T-cell (primary cell): ENCODE data around the gene SMIM22. TPM values are rescaled to one million over a fixed set of nuclear protein-coding genes. Genes with fewer than 3 reads are reported as not detected.

Experiments used
- ATAC-seq, 4 experiments: fragments of 200-7000 bp in 3 of 4; fragments of 150-1000 bp in 1 of 4; cut with Tn5 transposase; replicated peaks in 1 of 4; 1 replicate in 3 of 4; 2 replicates in 1 of 4; pipeline ENCODE4 v1.10.0; 2021; ENCODE audit warnings: moderate library complexity in 3 of 4, mild to moderate bottlenecking in 2 of 4, moderate number of reproducible peaks in 1 of 4
- CTCF ChIA-PET, 2 donors: fragments of 300-600 bp; sonication (Branson Sonifier 250); formaldehyde crosslinking; loops; one replicate each; lab custom pipeline; 2022; ENCODE audit warnings: antibody characterized with exemption in 2 of 2; lab: Charles Lee
- POLR2A ChIA-PET, 2 donors: fragments of 300-600 bp; sonication (Branson Sonifier 250); formaldehyde crosslinking; loops; one replicate each; lab custom pipeline; 2022; ENCODE audit warnings: antibody characterized with exemption in 2 of 2; lab: Charles Lee
- DNase-seq, 35 experiments: peaks; one replicate each; pipeline versions ENCODE4 v3.0.0 to v3.0.0-alpha.2; 2013 to 2023
- H3K27ac ChIP-seq: one replicate; pipeline ENCODE4 v1.5.1; 2013; ENCODE audit warnings: low read length
- H3K27me3 ChIP-seq, 2 experiments: replicated peaks in 1 of 2; 1 replicate in 1 of 2; 2 replicates in 1 of 2; pipeline versions ENCODE4 v1.6.1 to v1.7.0; 2013; ENCODE audit warnings: low read length in 1 of 2, mixed read lengths in 1 of 2; ENCODE audit not compliant: control insufficient read depth in 2 of 2, insufficient read depth in 2 of 2; ENCODE audit errors: extremely low read depth in 1 of 2
- H3K36me3 ChIP-seq, 2 donors: 1 replicate in 1 of 2; 2 replicates in 1 of 2; pipeline versions ENCODE4 v1.6.1 to v1.7.0; 2013; ENCODE audit warnings: low read length in 1 of 2; ENCODE audit not compliant: control insufficient read depth in 2 of 2, insufficient read depth in 1 of 2; ENCODE audit errors: extremely low read depth in 1 of 2
- H3K4me1 ChIP-seq, 2 experiments: 1 replicate in 1 of 2; 2 replicates in 1 of 2; pipeline versions ENCODE4 v1.6.1 to v1.7.0; 2013; ENCODE audit warnings: low read length in 2 of 2, mixed read lengths in 1 of 2; ENCODE audit not compliant: insufficient read depth in 2 of 2, control insufficient read depth in 1 of 2; ENCODE audit errors: extremely low read depth in 1 of 2
- H3K4me3 ChIP-seq, 2 donors: 1 replicate in 1 of 2; 2 replicates in 1 of 2; pipeline versions ENCODE4 v1.5.1 to v1.7.0; 2013; ENCODE audit warnings: mild to moderate bottlenecking in 2 of 2, low read length in 1 of 2, moderate library complexity in 1 of 2; ENCODE audit not compliant: control insufficient read depth in 1 of 2; ENCODE audit errors: extremely low read depth in 1 of 2
- H3K9me3 ChIP-seq: 2 replicates; pipeline ENCODE4 v1.7.0; 2013
- H3K27ac Mint-ChIP-seq, 2 donors: one replicate each; pipeline ENCODE4 v1.8.0; 2020 to 2021; ENCODE audit warnings: mild to moderate bottlenecking in 2 of 2, mixed read lengths in 2 of 2
- H3K27me3 Mint-ChIP-seq, 2 donors: one replicate each; pipeline ENCODE4 v1.8.0; 2021 to 2022; ENCODE audit warnings: mixed read lengths in 2 of 2
- H3K36me3 Mint-ChIP-seq: one replicate; pipeline ENCODE4 v1.8.0; 2021; ENCODE audit warnings: mixed read lengths
- H3K4me1 Mint-ChIP-seq, 3 donors: one replicate each; pipeline ENCODE4 v1.8.0; 2020 to 2022; ENCODE audit warnings: mixed read lengths in 3 of 3, mild to moderate bottlenecking in 1 of 3
- H3K4me3 Mint-ChIP-seq, 3 donors: one replicate each; pipeline ENCODE4 v1.8.0; 2020 to 2022; ENCODE audit warnings: mild to moderate bottlenecking in 3 of 3, mixed read lengths in 3 of 3, moderate library complexity in 3 of 3
- H3K9me3 Mint-ChIP-seq, 3 donors: one replicate each; pipeline ENCODE4 v1.8.0; 2020 to 2022; ENCODE audit warnings: mixed read lengths in 3 of 3
- WGBS: methylation state at CpG from one replicate; pipeline ENCODE4 v1.1.5; 2013; ENCODE audit warnings: missing lambda C conversion rate; ENCODE audit not compliant: insufficient coverage; 5-methylcytosine and 5-hydroxymethylcytosine counted together
- total RNA-seq, 35 experiments: library from RNA in 6 of 35; stranded (reverse) in 6 of 35; fragments of 120-200 nt in 1 of 35; gene quantifications; one replicate each; pipeline versions ENCODE4 v1.2.1 to v1.2.4 and lab custom pipeline; 2013 to 2026

SMIM22 gene, protein sequence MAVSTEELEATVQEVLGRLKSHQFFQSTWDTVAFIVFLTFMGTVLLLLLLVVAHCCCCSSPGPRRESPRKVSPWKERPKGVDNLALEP
- not detected for total RNA-seq
- total RNA-seq (2013), result not detected
- 0 to 0.13 (median 0) reads per million in 29 experiments for total RNA-seq (lab: John Stamatoyannopoulos, UW)

DNA sequence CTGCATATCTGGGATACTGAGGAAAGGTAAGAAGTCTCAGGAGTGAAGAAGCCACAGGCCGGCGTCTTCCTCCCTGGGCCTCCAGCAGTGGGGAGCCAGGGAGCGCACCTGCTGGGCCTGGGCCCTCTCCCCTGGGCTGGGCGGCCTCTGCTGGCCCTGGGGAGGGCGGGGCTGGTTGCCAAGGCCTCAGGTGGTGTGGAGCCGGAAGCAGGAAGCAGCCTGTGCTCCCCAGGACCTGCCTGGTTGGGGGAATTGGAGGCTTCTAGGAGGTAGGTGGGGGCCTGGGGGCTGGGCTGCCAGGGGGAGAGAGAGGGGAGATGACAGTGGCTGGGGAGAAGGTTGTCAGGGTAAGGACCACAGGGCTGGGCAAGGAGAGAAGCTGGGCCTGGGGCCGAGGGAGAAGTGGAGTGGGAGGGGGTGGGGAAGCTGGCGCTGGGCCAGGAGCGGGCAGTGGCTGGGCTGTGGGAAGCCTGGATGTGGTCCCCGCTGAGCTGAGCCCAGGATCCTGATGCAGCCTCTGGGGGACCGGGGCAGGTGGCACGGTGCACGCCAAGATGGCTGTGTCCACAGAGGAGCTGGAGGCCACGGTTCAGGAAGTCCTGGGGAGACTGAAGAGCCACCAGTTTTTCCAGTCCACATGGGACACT, at the start of gene SMIM22:
SMIM22 (plus strand) TSS at position 189 of the 647 bp plus-strand sequence; CDS start at position 555, 366 bp downstream.
- Histone ChIP-seq H3K9me3 (no peaks in the 10 kb centered on the region), H3K27ac (no peak within 1 kb of the TSS), H3K4me1 (peaks cover 0 to under 1% of the 10 kb centered on the region in 2 experiments), H3K4me3 (no peak within 1 kb of the TSS), H3K36me3 (peaks cover 0 to 3% of the 10 kb centered on the region in 2 donors), H3K27me3 (peaks cover 0 to under 1% of the 10 kb centered on the region in 2 experiments)
- Mint-ChIP-seq H3K9me3 (no peaks in the 10 kb centered on the region), H3K36me3 (no peaks in the 10 kb centered on the region), H3K4me3 (no peak within 1 kb of the TSS), H3K4me1 (peaks cover under 1% of the 10 kb centered on the region in 3 donors), H3K27me3 (no peaks in the 10 kb centered on the region), H3K27ac (no peak within 1 kb of the TSS)
- DNase-seq (no peak), ATAC-seq (no peak)
- CTCF ChIA-PET, result no interaction called here
- POLR2A ChIA-PET, result interaction anchor here in 1 of 2 donors (0.5 kb wide), 1 partner anchor 47 kb away, joined by 3 read pairs; no protein-coding TSS in a partner anchor
- 88% methylated on average over 13 of the region's 14 CpGs for WGBS

DNA sequence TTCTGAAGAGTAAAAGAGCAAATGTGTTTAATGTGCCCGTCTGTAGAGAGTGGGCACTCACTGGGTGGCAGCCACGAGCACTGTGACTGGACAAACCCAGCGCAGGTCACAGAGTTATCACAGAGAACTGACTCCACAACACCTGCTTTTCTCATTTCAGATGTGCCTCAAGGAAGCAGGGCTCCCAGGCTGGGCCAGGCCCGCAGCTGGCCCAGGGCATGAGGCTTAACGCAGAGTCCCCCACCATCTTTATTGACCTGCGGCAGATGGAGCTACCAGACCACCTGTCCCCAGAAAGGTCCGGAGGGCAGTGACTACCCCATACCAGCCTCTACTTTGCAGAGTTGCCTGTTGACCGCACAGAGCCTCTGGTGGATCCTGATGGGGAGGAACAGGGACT, 49.0 kb upstream of the SMIM22 start:
- Mint-ChIP-seq H3K4me3 (no peak overlapping the region), H3K36me3 (peaks cover 3% of the 10 kb centered on the region), H3K27me3 (no peaks in the 10 kb centered on the region), H3K27ac (no peak overlapping the region), H3K4me1 (peaks cover 21 to 29% (median 26%) of the 10 kb centered on the region in 3 donors), H3K9me3 (no peaks in the 10 kb centered on the region)
- 94% methylated on average over 3 of the region's 8 CpGs for WGBS
- no peak overlapping the region for H3K27ac ChIP-seq
- CTCF ChIA-PET, result no interaction called here
- POLR2A ChIA-PET, result interaction anchor here in 1 of 2 donors (1.5 kb wide), 1 partner anchor 12 kb away, joined by 3 read pairs; the partner anchor contains the start of gene DNAAF8
- ATAC-seq (no peak), DNase-seq (no peak)
- H3K4me1 ChIP-seq, result peaks cover 0 to 33% of the 10 kb centered on the region in 2 experiments
- H3K36me3 ChIP-seq, result peaks cover 5 to 9% of the 10 kb centered on the region in 2 donors
- peaks cover 0 to 6% of the 10 kb centered on the region in 2 experiments for H3K27me3 ChIP-seq
- no peak overlapping the region for H3K4me3 ChIP-seq
- no peaks in the 10 kb centered on the region for H3K9me3 ChIP-seq

DNA sequence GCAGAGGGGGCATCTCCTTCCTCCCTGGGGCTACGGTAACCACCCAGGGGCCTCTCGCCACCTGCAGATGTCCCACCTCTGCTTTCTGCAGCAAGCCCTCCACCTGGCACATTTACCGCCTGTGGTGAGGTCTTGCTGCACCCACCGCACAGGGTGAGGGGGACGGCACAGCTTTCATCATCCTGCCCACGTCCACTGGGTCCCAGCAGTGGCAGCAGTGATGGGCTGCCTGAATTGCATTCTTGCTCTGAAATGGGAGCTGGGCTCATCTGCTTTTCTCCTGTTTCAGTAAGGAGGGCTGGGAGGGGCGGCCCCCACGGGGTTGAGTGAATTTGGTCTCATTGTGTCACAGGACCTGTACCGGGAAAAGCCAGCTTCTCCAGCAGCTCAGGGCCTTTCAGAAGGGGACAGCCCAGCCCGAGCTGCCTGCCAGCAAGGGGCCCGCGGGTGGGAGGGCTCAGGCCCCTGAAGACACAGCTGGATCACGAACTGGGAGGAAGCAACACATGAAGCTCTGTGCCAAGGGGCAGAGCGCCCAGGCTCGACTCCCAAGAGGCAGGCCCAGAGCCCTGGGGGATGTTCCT, 48.1 kb upstream of the SMIM22 start:
- peak overlapping the region in 1 of 2 donors; percentile 34 for H3K27ac Mint-ChIP-seq
- H3K27ac ChIP-seq, result peak overlapping the region; percentile 41
- peaks cover 8% of the 10 kb centered on the region for H3K36me3 Mint-ChIP-seq
- ChIA-PET POLR2A (interaction anchor here (0.6 to 1.5 kb wide), 2 partner anchors 12 to 13 kb away, joined by 3 read pairs; partner anchors contain the start of genes DNAAF8 (in 2 of the 2) and ANKS3 (in 1 of the 2)), CTCF (no interaction called here)
- DNase-seq (no peak), ATAC-seq (peak in 3 of 4 experiments; percentile 16 to 32 (median 18))
- H3K27me3 Mint-ChIP-seq, result no peaks in the 10 kb centered on the region
- WGBS, result 62% methylated on average over 15 of the region's 15 CpGs
- no peak overlapping the region for H3K4me3 ChIP-seq
- H3K27me3 ChIP-seq, result peaks cover 0 to 6% of the 10 kb centered on the region in 2 experiments
- H3K4me3 Mint-ChIP-seq, result peak overlapping the region in 1 of 3 donors; percentile 79
- peaks cover 6 to 17% of the 10 kb centered on the region in 2 donors for H3K36me3 ChIP-seq
- H3K9me3 ChIP-seq, result no peaks in the 10 kb centered on the region
- H3K9me3 Mint-ChIP-seq, result no peaks in the 10 kb centered on the region
- H3K4me1 ChIP-seq, result peaks cover 0 to 33% of the 10 kb centered on the region in 2 experiments
- H3K4me1 Mint-ChIP-seq, result peaks cover 21 to 29% (median 26%) of the 10 kb centered on the region in 3 donors

DNA sequence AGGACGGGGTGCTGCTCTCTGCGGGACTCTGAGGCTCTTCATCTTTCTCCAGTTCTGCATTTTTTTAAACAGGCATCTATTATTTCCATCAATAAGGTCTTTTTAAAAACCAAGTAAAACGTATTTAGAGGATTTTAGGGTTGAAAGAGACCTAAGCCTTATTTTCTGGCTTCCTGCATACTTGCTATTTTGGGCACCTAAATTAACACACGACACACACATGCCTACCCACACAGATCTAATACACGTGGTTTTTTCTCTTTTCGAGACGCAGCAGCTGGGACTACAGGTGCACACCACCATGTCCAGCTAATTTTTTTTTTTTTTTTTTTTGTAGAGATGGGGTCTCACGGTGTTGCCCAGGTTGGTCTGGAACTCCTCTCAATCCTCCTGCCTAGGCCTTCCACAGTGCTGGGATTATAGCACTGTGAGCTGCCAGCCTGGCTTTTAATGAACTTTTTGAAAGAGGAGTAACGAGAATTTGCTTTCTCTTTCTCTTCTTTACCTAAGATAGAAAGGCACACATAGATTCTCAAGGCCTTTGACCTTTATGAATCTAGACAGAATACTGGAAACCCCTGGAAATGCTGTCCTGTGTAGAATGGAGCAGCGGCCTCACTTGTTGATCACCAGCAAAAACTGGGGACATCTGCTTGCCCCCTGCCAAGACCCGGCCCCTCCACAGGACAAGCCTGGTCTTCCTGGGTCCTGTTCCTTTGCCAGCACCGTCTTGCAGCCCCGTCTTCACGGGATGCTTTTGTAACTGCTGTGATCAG, 47.1 kb upstream of the SMIM22 start:
- peaks cover 9% of the 10 kb centered on the region for H3K36me3 Mint-ChIP-seq
- no peaks in the 10 kb centered on the region for H3K9me3 Mint-ChIP-seq
- H3K27ac Mint-ChIP-seq, result peak overlapping the region; percentile 20 to 82
- no peaks in the 10 kb centered on the region for H3K9me3 ChIP-seq
- peak overlapping the region; percentile 13 to 79 (median 39) for H3K4me3 Mint-ChIP-seq
- DNase-seq, result no peak
- peak overlapping the region; percentile 41 for H3K27ac ChIP-seq
- peaks cover 0 to 31% of the 10 kb centered on the region in 2 experiments for H3K4me1 ChIP-seq
- H3K27me3 Mint-ChIP-seq, result no peaks in the 10 kb centered on the region
- ChIA-PET POLR2A (interaction anchor here in 1 of 2 donors (0.6 to 1.5 kb wide), 2 partner anchors 14 to 76 kb away, joined by 3 read pairs; partner anchors contain the start of gene DNAAF8), CTCF (no interaction called here)
- H3K4me1 Mint-ChIP-seq, result peaks cover 21 to 24% (median 22%) of the 10 kb centered on the region in 3 donors
- peak in 3 of 4 experiments; percentile 36 to 80 (median 48) for ATAC-seq
- 85% methylated on average over 4 of the region's 14 CpGs for WGBS
- H3K4me3 ChIP-seq, result no peak overlapping the region
- peaks cover 0 to 5% of the 10 kb centered on the region in 2 experiments for H3K27me3 ChIP-seq
- H3K36me3 ChIP-seq, result peaks cover 11 to 27% of the 10 kb centered on the region in 2 donors

DNA sequence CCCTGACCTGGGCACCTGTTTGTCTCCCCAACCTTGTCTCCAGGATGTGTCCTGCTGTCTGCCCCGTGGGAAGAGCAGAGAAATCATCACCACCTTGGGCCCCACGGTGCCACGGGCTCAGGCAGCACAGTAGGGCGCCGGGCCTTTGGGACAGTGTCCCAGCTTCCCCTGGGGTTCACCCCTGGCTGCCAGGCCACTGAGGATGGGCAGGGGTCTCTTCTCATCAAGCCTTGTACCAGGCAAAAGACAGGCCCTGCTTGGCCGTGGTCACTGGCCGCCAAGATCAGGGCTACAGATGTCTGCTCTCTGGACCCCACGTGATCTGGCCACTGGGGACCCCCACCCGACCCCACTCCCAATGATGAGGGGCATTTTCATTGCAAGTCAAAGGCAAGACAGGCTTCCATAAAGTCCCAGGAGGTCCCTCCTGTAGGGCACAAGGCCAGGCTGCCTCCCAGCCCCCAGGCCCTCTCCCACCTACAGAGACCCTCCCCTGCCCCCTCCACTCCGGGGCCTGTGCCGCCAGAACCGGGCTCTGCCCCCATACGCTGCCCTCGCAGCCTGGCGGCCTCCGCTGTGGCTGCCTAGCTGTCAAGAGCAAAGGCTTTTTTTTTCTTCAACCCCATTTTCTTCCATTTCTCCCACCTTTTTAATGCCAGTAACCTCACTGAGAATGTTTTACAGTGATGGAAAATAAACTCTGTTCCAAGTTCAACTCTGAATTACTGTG, 46.3 kb upstream of the SMIM22 start:
- DNase-seq (no peak), ATAC-seq (no peak)
- Histone ChIP-seq H3K36me3 (peaks cover 11 to 33% of the 10 kb centered on the region in 2 donors), H3K9me3 (no peaks in the 10 kb centered on the region), H3K27me3 (no peaks in the 10 kb centered on the region), H3K4me3 (no peak overlapping the region), H3K27ac (no peak overlapping the region), H3K4me1 (peaks cover 0 to 25% of the 10 kb centered on the region in 2 experiments)
- peaks cover 12% of the 10 kb centered on the region for H3K36me3 Mint-ChIP-seq
- peak overlapping the region; percentile 20 to 82 for H3K27ac Mint-ChIP-seq
- 92% methylated on average over 9 of the region's 16 CpGs for WGBS
- H3K4me1 Mint-ChIP-seq, result peaks cover 16 to 21% (median 18%) of the 10 kb centered on the region in 3 donors
- POLR2A ChIA-PET, result no interaction called here
- peak overlapping the region in 1 of 3 donors; percentile 79 for H3K4me3 Mint-ChIP-seq
- H3K9me3 Mint-ChIP-seq, result no peaks in the 10 kb centered on the region
- CTCF ChIA-PET, result no interaction called here
- H3K27me3 Mint-ChIP-seq, result no peaks in the 10 kb centered on the region
